ENCODE data around the gene PI4K2B. TPM values are rescaled to one million over a fixed set of nuclear protein-coding genes. Genes with fewer than 3 reads are reported as not detected.

Gene PI4K2B
- total and polyA plus RNA-seq, 2 experiments from 2014 or later, result 6.7 to 21.4 TPM

DNA sequence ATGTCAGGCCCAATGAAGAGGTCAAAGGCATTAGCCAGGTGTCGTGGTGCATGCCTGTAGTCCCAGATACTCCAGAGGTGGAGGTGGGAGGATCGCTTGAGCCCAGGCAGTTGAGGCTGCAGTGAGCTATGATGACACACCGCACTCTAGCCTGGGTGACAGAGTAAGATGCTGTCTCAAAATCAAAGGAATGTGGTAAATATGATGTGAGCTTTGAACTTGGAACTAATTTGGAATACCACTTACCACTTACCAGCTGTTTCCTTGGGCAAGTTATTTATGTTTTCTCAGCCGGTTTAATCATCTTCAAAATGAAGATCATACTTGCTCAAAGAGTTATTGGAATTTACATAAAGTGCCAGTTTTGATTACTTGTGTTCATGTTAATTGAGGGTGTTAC lies 49.8 kb upstream of the PI4K2B start (continued):
- no peak for TF ChIP-seq CTCF (conservative IDR thresholded peaks at IDR 0.05; ENCODE audit: low read depth in 2 of 2)
- TF ChIP-seq, protein P1, sequence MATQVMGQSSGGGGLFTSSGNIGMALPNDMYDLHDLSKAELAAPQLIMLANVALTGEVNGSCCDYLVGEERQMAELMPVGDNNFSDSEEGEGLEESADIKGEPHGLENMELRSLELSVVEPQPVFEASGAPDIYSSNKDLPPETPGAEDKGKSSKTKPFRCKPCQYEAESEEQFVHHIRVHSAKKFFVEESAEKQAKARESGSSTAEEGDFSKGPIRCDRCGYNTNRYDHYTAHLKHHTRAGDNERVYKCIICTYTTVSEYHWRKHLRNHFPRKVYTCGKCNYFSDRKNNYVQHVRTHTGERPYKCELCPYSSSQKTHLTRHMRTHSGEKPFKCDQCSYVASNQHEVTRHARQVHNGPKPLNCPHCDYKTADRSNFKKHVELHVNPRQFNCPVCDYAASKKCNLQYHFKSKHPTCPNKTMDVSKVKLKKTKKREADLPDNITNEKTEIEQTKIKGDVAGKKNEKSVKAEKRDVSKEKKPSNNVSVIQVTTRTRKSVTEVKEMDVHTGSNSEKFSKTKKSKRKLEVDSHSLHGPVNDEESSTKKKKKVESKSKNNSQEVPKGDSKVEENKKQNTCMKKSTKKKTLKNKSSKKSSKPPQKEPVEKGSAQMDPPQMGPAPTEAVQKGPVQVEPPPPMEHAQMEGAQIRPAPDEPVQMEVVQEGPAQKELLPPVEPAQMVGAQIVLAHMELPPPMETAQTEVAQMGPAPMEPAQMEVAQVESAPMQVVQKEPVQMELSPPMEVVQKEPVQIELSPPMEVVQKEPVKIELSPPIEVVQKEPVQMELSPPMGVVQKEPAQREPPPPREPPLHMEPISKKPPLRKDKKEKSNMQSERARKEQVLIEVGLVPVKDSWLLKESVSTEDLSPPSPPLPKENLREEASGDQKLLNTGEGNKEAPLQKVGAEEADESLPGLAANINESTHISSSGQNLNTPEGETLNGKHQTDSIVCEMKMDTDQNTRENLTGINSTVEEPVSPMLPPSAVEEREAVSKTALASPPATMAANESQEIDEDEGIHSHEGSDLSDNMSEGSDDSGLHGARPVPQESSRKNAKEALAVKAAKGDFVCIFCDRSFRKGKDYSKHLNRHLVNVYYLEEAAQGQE (IDR thresholded peaks at IDR 0.05; ENCODE audit: unreplicated experiment), result no peak
- no peak for TF ChIP-seq STAT1 (IDR thresholded peaks at IDR 0.05; ENCODE audit: unreplicated experiment)
- TF ChIP-seq ZNF114 (CRISPR knock-in tag; IDR thresholded peaks at IDR 0.05), result no peak

DNA sequence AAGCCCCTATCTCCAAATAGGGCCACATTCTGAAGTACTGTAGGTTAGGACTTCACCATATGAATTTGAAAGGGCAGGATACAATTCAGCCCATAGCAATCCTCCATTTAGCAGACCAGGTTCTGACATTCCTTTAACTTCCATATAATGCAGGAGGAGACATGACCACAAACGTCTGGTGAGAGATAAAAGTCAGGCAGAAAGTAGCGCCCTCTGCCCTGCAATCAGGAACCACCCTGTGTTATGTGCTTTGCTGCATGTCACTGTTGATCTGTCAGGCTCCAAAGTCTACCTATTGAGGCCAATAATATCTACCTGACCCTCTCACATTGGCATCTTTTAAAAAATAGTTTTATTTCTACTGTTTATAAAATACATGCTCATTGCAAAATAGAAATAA lies 43.4 kb upstream of the PI4K2B start:
- H2AFZ ChIP-seq, result no peak overlapping the region
- H3K79me2 ChIP-seq (replicated peaks; ENCODE audit: insufficient read depth), result no peaks in the 10 kb centered on the region
- Mint-ChIP-seq H3K4me3 (no peak overlapping the region), H3K9me3 (no peaks in the 10 kb centered on the region), H3K4me1 (no peaks in the 10 kb centered on the region), H3K27me3 (ENCODE audit: insufficient read depth, low read depth, poor library complexity) (no peaks in the 10 kb centered on the region), H3K27ac (no peak overlapping the region), H3K36me3 (ENCODE audit: low read depth) (no peaks in the 10 kb centered on the region)
- no peak overlapping the region for H3K27ac ChIP-seq (ENCODE audit: low read depth)
- no peaks in the 10 kb centered on the region for H3K27me3 ChIP-seq (ENCODE audit: insufficient read depth)
- no peaks in the 10 kb centered on the region for H3K36me3 ChIP-seq (ENCODE audit: insufficient read depth)
- no peak overlapping the region for H3K4me2 ChIP-seq
- H3K9me2 ChIP-seq (ENCODE audit: insufficient read depth), result no peaks in the 10 kb centered on the region
- no peaks in the 10 kb centered on the region for H3F3A ChIP-seq (replicated peaks; ENCODE audit: low read depth)
- ATAC-seq (peak; percentile 77), DNase-seq (ENCODE audit: low spot score) (peak; percentile 53)
- no peak overlapping the region for H3K4me3 ChIP-seq
- no peaks in the 10 kb centered on the region; the same call in 1 of the 2 replicates for H4K20me1 ChIP-seq (replicated peaks; ENCODE audit: insufficient read depth)
- H3K4me1 ChIP-seq (ENCODE audit: insufficient read depth), result no peaks in the 10 kb centered on the region
- TF ChIP-seq EZH2 (IDR thresholded peaks at IDR 0.05; ENCODE audit: low read depth, unreplicated experiment), result no peak
- TF ChIP-seq, protein P1 (IDR thresholded peaks at IDR 0.05; ENCODE audit: unreplicated experiment), result no peak
- TF ChIP-seq EZH2phosphoT487 (IDR thresholded peaks at IDR 0.05; ENCODE audit: unreplicated experiment), result no peak
- TF ChIP-seq, protein P2, sequence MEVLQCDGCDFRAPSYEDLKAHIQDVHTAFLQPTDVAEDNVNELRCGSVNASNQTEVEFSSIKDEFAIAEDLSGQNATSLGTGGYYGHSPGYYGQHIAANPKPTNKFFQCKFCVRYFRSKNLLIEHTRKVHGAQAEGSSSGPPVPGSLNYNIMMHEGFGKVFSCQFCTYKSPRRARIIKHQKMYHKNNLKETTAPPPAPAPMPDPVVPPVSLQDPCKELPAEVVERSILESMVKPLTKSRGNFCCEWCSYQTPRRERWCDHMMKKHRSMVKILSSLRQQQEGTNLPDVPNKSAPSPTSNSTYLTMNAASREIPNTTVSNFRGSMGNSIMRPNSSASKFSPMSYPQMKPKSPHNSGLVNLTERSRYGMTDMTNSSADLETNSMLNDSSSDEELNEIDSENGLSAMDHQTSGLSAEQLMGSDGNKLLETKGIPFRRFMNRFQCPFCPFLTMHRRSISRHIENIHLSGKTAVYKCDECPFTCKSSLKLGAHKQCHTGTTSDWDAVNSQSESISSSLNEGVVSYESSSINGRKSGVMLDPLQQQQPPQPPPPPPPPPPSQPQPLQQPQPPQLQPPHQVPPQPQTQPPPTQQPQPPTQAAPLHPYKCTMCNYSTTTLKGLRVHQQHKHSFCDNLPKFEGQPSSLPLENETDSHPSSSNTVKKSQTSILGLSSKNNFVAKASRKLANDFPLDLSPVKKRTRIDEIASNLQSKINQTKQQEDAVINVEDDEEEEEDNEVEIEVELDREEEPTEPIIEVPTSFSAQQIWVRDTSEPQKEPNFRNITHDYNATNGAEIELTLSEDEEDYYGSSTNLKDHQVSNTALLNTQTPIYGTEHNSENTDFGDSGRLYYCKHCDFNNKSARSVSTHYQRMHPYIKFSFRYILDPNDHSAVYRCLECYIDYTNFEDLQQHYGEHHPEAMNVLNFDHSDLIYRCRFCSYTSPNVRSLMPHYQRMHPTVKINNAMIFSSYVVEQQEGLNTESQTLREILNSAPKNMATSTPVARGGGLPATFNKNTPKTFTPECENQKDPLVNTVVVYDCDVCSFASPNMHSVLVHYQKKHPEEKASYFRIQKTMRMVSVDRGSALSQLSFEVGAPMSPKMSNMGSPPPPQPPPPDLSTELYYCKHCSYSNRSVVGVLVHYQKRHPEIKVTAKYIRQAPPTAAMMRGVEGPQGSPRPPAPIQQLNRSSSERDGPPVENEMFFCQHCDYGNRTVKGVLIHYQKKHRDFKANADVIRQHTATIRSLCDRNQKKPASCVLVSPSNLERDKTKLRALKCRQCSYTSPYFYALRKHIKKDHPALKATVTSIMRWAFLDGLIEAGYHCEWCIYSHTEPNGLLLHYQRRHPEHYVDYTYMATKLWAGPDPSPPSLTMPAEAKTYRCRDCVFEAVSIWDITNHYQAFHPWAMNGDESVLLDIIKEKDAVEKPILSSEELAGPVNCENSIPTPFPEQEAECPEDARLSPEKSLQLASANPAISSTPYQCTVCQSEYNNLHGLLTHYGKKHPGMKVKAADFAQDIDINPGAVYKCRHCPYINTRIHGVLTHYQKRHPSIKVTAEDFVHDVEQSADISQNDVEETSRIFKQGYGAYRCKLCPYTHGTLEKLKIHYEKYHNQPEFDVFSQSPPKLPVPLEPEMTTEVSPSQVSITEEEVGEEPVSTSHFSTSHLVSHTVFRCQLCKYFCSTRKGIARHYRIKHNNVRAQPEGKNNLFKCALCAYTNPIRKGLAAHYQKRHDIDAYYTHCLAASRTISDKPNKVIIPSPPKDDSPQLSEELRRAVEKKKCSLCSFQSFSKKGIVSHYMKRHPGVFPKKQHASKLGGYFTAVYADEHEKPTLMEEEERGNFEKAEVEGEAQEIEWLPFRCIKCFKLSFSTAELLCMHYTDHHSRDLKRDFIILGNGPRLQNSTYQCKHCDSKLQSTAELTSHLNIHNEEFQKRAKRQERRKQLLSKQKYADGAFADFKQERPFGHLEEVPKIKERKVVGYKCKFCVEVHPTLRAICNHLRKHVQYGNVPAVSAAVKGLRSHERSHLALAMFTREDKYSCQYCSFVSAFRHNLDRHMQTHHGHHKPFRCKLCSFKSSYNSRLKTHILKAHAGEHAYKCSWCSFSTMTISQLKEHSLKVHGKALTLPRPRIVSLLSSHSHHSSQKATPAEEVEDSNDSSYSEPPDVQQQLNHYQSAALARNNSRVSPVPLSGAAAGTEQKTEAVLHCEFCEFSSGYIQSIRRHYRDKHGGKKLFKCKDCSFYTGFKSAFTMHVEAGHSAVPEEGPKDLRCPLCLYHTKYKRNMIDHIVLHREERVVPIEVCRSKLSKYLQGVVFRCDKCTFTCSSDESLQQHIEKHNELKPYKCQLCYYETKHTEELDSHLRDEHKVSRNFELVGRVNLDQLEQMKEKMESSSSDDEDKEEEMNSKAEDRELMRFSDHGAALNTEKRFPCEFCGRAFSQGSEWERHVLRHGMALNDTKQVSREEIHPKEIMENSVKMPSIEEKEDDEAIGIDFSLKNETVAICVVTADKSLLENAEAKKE (CRISPR knock-in tag; IDR thresholded peaks at IDR 0.05), result peak; percentile 9; the same call in 1 of the 2 replicates
- no peak for TF ChIP-seq STAT1 (IDR thresholded peaks at IDR 0.05; ENCODE audit: unreplicated experiment)
